ENCODE measurements around the gene TBL2.

Gene TBL2

GRCh38 chr7:73573791-73574190 is 4.6 kb downstream of the TBL2 start:
- TF ChIP-seq CTCF (IDR thresholded peaks at IDR 0.05; ENCODE audit: borderline replicate concordance, control extremely low read depth, extremely low read depth, insufficient read depth, missing control alignments): no peak
- in situ Hi-C loops (cut with MboI; ENCODE audit: low sequenced_read_pairs, unreplicated experiment): no loop called here
- DNase-seq (ENCODE audit: low spot score): no peak

- no peak for DNase-seq (ENCODE audit: low spot score)
- in situ Hi-C loops (cut with MboI; ENCODE audit: low sequenced_read_pairs, unreplicated experiment): no loop called here
- no peak for TF ChIP-seq CTCF (IDR thresholded peaks at IDR 0.05; ENCODE audit: borderline replicate concordance, control extremely low read depth, extremely low read depth, insufficient read depth, missing control alignments)
Measured at GRCh38 chr7:73573276-73573675, 5.1 kb downstream of the TBL2 start.

- in situ Hi-C loops (cut with MboI; ENCODE audit: low sequenced_read_pairs, unreplicated experiment): no loop called here
- no peak for TF ChIP-seq CTCF (IDR thresholded peaks at IDR 0.05; ENCODE audit: borderline replicate concordance, control extremely low read depth, extremely low read depth, insufficient read depth, missing control alignments)
- DNase-seq (ENCODE audit: low spot score): no peak
Measured at GRCh38 chr7:73572767-73573186, 5.6 kb downstream of the TBL2 start.

GRCh38 chr7:73570977-73571376 is 7.4 kb downstream of the TBL2 start:
- TF ChIP-seq CTCF (IDR thresholded peaks at IDR 0.05; ENCODE audit: borderline replicate concordance, control extremely low read depth, extremely low read depth, insufficient read depth, missing control alignments): no peak
- DNase-seq (ENCODE audit: low spot score): no peak
- in situ Hi-C loops (cut with MboI; ENCODE audit: low sequenced_read_pairs, unreplicated experiment): no loop called here

- no peak for DNase-seq (ENCODE audit: low spot score)
- TF ChIP-seq CTCF (IDR thresholded peaks at IDR 0.05; ENCODE audit: borderline replicate concordance, control extremely low read depth, extremely low read depth, insufficient read depth, missing control alignments): no peak
- in situ Hi-C loops (cut with MboI; ENCODE audit: low sequenced_read_pairs, unreplicated experiment): no loop called here
Measured at GRCh38 chr7:73570521-73570920, 7.9 kb downstream of the TBL2 start.

- TF ChIP-seq CTCF (IDR thresholded peaks at IDR 0.05; ENCODE audit: borderline replicate concordance, control extremely low read depth, extremely low read depth, insufficient read depth, missing control alignments): no peak
- DNase-seq (ENCODE audit: low spot score): no peak
- in situ Hi-C loops (cut with MboI; ENCODE audit: low sequenced_read_pairs, unreplicated experiment): no loop called here
Measured at GRCh38 chr7:73569042-73569608, 9.3 kb downstream of the TBL2 start.
